Neural progenitor cell (in vitro differentiated cells): Measurements from ENCODE around the gene PHLDB2. TPM values are rescaled to one million over a fixed set of nuclear protein-coding genes. Genes with fewer than 3 reads are reported as not detected.
"Not testable (repeated sequence)": the region's sequence is repeated elsewhere in the genome, so short reads cannot be mapped to it uniquely, and the experiment has no call there.

ENCODE experiments used
- DNase-seq: peaks from one replicate; pipeline ENCODE4 v3.0.0-alpha.2; 2016; ENCODE audit warnings: low spot score
- H2AFZ ChIP-seq: fragments of 200-600 bp; sonication (generic); replicated peaks from 2 replicates; pipeline ENCODE4 v1.6.1; 2016; ENCODE audit warnings: antibody characterized with exemption
- H3F3A ChIP-seq: fragments of 200-600 bp; sonication (generic); 2 replicates; pipeline ENCODE4 v1.6.1; 2016; ENCODE audit warnings: antibody characterized with exemption, low read depth
- H3K27ac ChIP-seq: fragments of 200-600 bp; sonication (generic); 2 replicates; pipeline ENCODE4 v1.5.1; 2016; ENCODE audit warnings: mild to moderate bottlenecking
- H3K27me3 ChIP-seq: fragments of 200-600 bp; sonication (generic); 2 replicates; pipeline ENCODE4 v1.6.1; 2016; ENCODE audit warnings: mild to moderate bottlenecking, moderate library complexity
- H3K36me3 ChIP-seq: fragments of 200-600 bp; sonication (generic); 2 replicates; pipeline ENCODE4 v1.5.1; 2016
- H3K4me1 ChIP-seq: fragments of 200-600 bp; sonication (generic); 2 replicates; pipeline ENCODE4 v1.6.1; 2016; ENCODE audit warnings: mixed run types
- H3K4me2 ChIP-seq: fragments of 200-600 bp; sonication (generic); 2 replicates; pipeline ENCODE4 v1.6.1; 2016
- H3K4me3 ChIP-seq: fragments of 200-600 bp; sonication (generic); 2 replicates; pipeline ENCODE4 v1.5.1; 2016
- H3K79me2 ChIP-seq: fragments of 200-600 bp; sonication (generic); 2 replicates; pipeline ENCODE4 v1.6.1; 2016; ENCODE audit warnings: low read depth
- H3K9ac ChIP-seq: fragments of 200-600 bp; sonication (generic); 2 replicates; pipeline ENCODE4 v1.6.1; 2016
- H3K9me3 ChIP-seq: fragments of 200-600 bp; sonication (generic); 2 replicates; pipeline ENCODE4 v1.5.1; 2016; ENCODE audit warnings: low read depth
- H4K20me1 ChIP-seq: fragments of 200-600 bp; sonication (generic); 2 replicates; pipeline ENCODE4 v1.6.1; 2016; ENCODE audit warnings: low read depth
- H3K27ac Mint-ChIP-seq: 3 replicates; pipeline ENCODE4 v1.8.0; 2021; ENCODE audit warnings: mixed read lengths
- H3K27me3 Mint-ChIP-seq: 2 replicates; pipeline ENCODE4 v1.8.0; 2022; ENCODE audit warnings: low read depth, mild to moderate bottlenecking, inconsistent platforms, moderate library complexity, mixed read lengths; ENCODE audit not compliant: insufficient read depth
- H3K36me3 Mint-ChIP-seq: 3 replicates; pipeline ENCODE4 v1.8.0; 2021; ENCODE audit warnings: mixed read lengths
- H3K4me1 Mint-ChIP-seq: 3 replicates; pipeline ENCODE4 v1.8.0; 2021; ENCODE audit warnings: mixed read lengths
- H3K4me3 Mint-ChIP-seq: 3 replicates; pipeline ENCODE4 v1.8.0; 2021; ENCODE audit warnings: mild to moderate bottlenecking, moderate library complexity, mixed read lengths
- H3K9me3 Mint-ChIP-seq: 3 replicates; pipeline ENCODE4 v1.8.0; 2020; ENCODE audit warnings: mixed read lengths
- CTCF ChIP-seq: fragments of 200-600 bp; sonication (generic); IDR thresholded peaks from 2 replicates; pipeline ENCODE4 v1.5.1; 2017; ENCODE audit warnings: antibody characterized with exemption, mild to moderate bottlenecking
- EZH2 ChIP-seq: fragments of 200-600 bp; sonication (generic); IDR thresholded peaks from 2 replicates; pipeline ENCODE4 v1.6.1; 2017; ENCODE audit warnings: antibody characterized with exemption, mild to moderate bottlenecking, moderate library complexity
- EZH2phosphoT487 ChIP-seq: fragments of 200-600 bp; sonication (generic); IDR thresholded peaks from 2 replicates; pipeline ENCODE4 v1.6.1; 2017; ENCODE audit warnings: antibody characterized with exemption
- total RNA-seq: library from RNA; depleted of rRNA; stranded (reverse); fragments of >200 nt; gene quantifications from 2 replicates; pipeline ENCODE4 v1.2.3, GENCODE V29; 2015; ENCODE audit warnings: low replicate concordance

Gene PHLDB2
- total RNA-seq, 1 donor from 2014 or later = 15.9 TPM

- Mint-ChIP-seq H3K4me1 (no peaks in the 10 kb centered on the region), H3K27ac (no peak overlapping the region)
- H2AFZ ChIP-seq = no peak overlapping the region
These were observed 46.4 kb upstream of the PHLDB2 start for GRCh38 chr3:111812701-111813100.

GRCh38 chr3:111813441-111813840, 45.6 kb upstream of the PHLDB2 start:
- no peaks in the 10 kb centered on the region for H3K27me3 ChIP-seq
- Mint-ChIP-seq H3K4me3 (no peak overlapping the region), H3K9me3 (peaks cover 23% of the 10 kb centered on the region), H3K27ac (no peak overlapping the region), H3K36me3 (no peaks in the 10 kb centered on the region), H3K4me1 (no peaks in the 10 kb centered on the region), H3K27me3 (no peaks in the 10 kb centered on the region)
- H3K79me2 ChIP-seq = no peaks in the 10 kb centered on the region
- no peak overlapping the region for H3K9ac ChIP-seq
- H3K4me3 ChIP-seq = no peak overlapping the region
- H4K20me1 ChIP-seq = no peaks in the 10 kb centered on the region
- H2AFZ ChIP-seq = no peak overlapping the region
- no peaks in the 10 kb centered on the region for H3K4me1 ChIP-seq
- no peaks in the 10 kb centered on the region for H3F3A ChIP-seq
- H3K4me2 ChIP-seq = no peak overlapping the region
- no peaks in the 10 kb centered on the region for H3K9me3 ChIP-seq
- H3K27ac ChIP-seq = no peak overlapping the region
- TF ChIP-seq EZH2 (no peak), CTCF (no peak), EZH2phosphoT487 (no peak)
- no peak for DNase-seq
- H3K36me3 ChIP-seq = no peaks in the 10 kb centered on the region

More at GRCh38 chr3:111812701-111813100, 46.4 kb upstream of the PHLDB2 start:
- Mint-ChIP-seq H3K27me3 (no peaks in the 10 kb centered on the region), H3K36me3 (no peaks in the 10 kb centered on the region), H3K9me3 (peaks cover 23% of the 10 kb centered on the region), H3K4me3 (no peak overlapping the region)
- Histone ChIP-seq H3K4me2 (no peak overlapping the region), H3K9ac (no peak overlapping the region), H3K4me3 (no peak overlapping the region), H3K27me3 (no peaks in the 10 kb centered on the region), H3K4me1 (no peaks in the 10 kb centered on the region), H4K20me1 (no peaks in the 10 kb centered on the region), H3K36me3 (no peaks in the 10 kb centered on the region), H3F3A (no peaks in the 10 kb centered on the region), H3K79me2 (no peaks in the 10 kb centered on the region), H3K27ac (no peak overlapping the region), H3K9me3 (no peaks in the 10 kb centered on the region)
- DNase-seq = no peak
- TF ChIP-seq EZH2phosphoT487 (no peak), CTCF (no peak), EZH2 (no peak)

- no peaks in the 10 kb centered on the region for H3K27me3 Mint-ChIP-seq
- DNase-seq = no peak
These were observed 45.1 kb upstream of the PHLDB2 start for GRCh38 chr3:111813979-111814378.

GRCh38 chr3:111816771-111817170, 42.3 kb upstream of the PHLDB2 start:
- not testable (repeated sequence) for H3K9me3 ChIP-seq, H3K4me2 ChIP-seq, H3K27ac Mint-ChIP-seq, H3K4me3 ChIP-seq, H3K36me3 ChIP-seq, H2AFZ ChIP-seq, H3K36me3 Mint-ChIP-seq, H3K27ac ChIP-seq, H3K4me1 ChIP-seq, H3K27me3 ChIP-seq, DNase-seq, H4K20me1 ChIP-seq, H3K4me1 Mint-ChIP-seq, H3K79me2 ChIP-seq, H3K4me3 Mint-ChIP-seq, H3F3A ChIP-seq, H3K27me3 Mint-ChIP-seq, H3K9ac ChIP-seq
- peaks cover 26% of the 10 kb centered on the region for H3K9me3 Mint-ChIP-seq

More at GRCh38 chr3:111813979-111814378, 45.1 kb upstream of the PHLDB2 start:
- H3K4me3 ChIP-seq = no peak overlapping the region
- no peak overlapping the region for H2AFZ ChIP-seq
- no peaks in the 10 kb centered on the region for H3K4me1 ChIP-seq
- H3K4me3 Mint-ChIP-seq = no peak overlapping the region
- no peak overlapping the region for H3K4me2 ChIP-seq
- no peaks in the 10 kb centered on the region for H3K4me1 Mint-ChIP-seq
- H3K9ac ChIP-seq = no peak overlapping the region
- TF ChIP-seq EZH2phosphoT487 (no peak), CTCF (no peak), EZH2 (no peak)
- no peaks in the 10 kb centered on the region for H3K9me3 ChIP-seq
- no peaks in the 10 kb centered on the region for H3K27me3 ChIP-seq
- no peaks in the 10 kb centered on the region for H4K20me1 ChIP-seq
- no peaks in the 10 kb centered on the region for H3K79me2 ChIP-seq
- H3K9me3 Mint-ChIP-seq = peaks cover 23% of the 10 kb centered on the region
- H3F3A ChIP-seq = no peaks in the 10 kb centered on the region
- no peaks in the 10 kb centered on the region for H3K36me3 ChIP-seq
- no peaks in the 10 kb centered on the region for H3K36me3 Mint-ChIP-seq
- no peak overlapping the region for H3K27ac Mint-ChIP-seq
- H3K27ac ChIP-seq = no peak overlapping the region
